ENCODE results near the gene TRIM7. TPM values are rescaled to one million over a fixed set of nuclear protein-coding genes. Genes with fewer than 3 reads are reported as not detected.

Gene TRIM7
- total RNA-seq, 1 donor from 2014 or later: 4.0 TPM

GRCh38 chr5:181224390-181225229, 19.6 kb upstream of the TRIM7 start:
- no peak for TF ChIP-seq CTCF (IDR thresholded peaks at IDR 0.05)
- Mint-ChIP-seq H3K4me1 (ENCODE audit: unreplicated experiment) (peaks cover 24% of the 10 kb centered on the region), H3K4me3 (ENCODE audit: unreplicated experiment) (peak overlapping the region; percentile 94), H3K36me3 (ENCODE audit: unreplicated experiment) (no peaks in the 10 kb centered on the region), H3K9me3 (ENCODE audit: unreplicated experiment) (no peaks in the 10 kb centered on the region), H3K27ac (ENCODE audit: unreplicated experiment) (peak overlapping the region; percentile 97), H3K27me3 (ENCODE audit: unreplicated experiment) (no peaks in the 10 kb centered on the region)
- no peak for DNase-seq (ENCODE audit: extremely low spot score, unreplicated experiment)

GRCh38 chr5:181223729-181224389, 18.9 kb upstream of the TRIM7 start:
- H3K36me3 Mint-ChIP-seq (ENCODE audit: unreplicated experiment): no peaks in the 10 kb centered on the region
- DNase-seq (ENCODE audit: extremely low spot score, unreplicated experiment): peak; percentile 86
- no peaks in the 10 kb centered on the region for H3K9me3 Mint-ChIP-seq (ENCODE audit: unreplicated experiment)

GRCh38 chr5:181223058-181223728, 18.2 kb upstream of the TRIM7 start, which contains the start of gene TRIM41:
Gene TRIM41, plus strand, starts transcription at chr5:181223281. Its CDS starts 719 bp downstream, at chr5:181224000.
- Mint-ChIP-seq H3K27ac (ENCODE audit: unreplicated experiment) (peak within 1 kb of the TSS; percentile 97), H3K36me3 (ENCODE audit: unreplicated experiment) (no peaks in the 10 kb centered on the region), H3K9me3 (ENCODE audit: unreplicated experiment) (no peaks in the 10 kb centered on the region), H3K4me3 (ENCODE audit: unreplicated experiment) (peak within 1 kb of the TSS; percentile 94), H3K27me3 (ENCODE audit: unreplicated experiment) (no peaks in the 10 kb centered on the region), H3K4me1 (ENCODE audit: unreplicated experiment) (peaks cover 27% of the 10 kb centered on the region)
- DNase-seq (ENCODE audit: extremely low spot score, unreplicated experiment): peak; percentile 99
- no peak for TF ChIP-seq CTCF (IDR thresholded peaks at IDR 0.05)

More at GRCh38 chr5:181223729-181224389, 18.9 kb upstream of the TRIM7 start:
- peaks cover 24% of the 10 kb centered on the region for H3K4me1 Mint-ChIP-seq (ENCODE audit: unreplicated experiment)
- no peaks in the 10 kb centered on the region for H3K27me3 Mint-ChIP-seq (ENCODE audit: unreplicated experiment)
- H3K27ac Mint-ChIP-seq (ENCODE audit: unreplicated experiment): peak overlapping the region; percentile 97
- H3K4me3 Mint-ChIP-seq (ENCODE audit: unreplicated experiment): peak overlapping the region; percentile 94
- TF ChIP-seq CTCF (IDR thresholded peaks at IDR 0.05): no peak

- DNase-seq (ENCODE audit: extremely low spot score, unreplicated experiment): no peak
- peak overlapping the region; percentile 97 for H3K27ac Mint-ChIP-seq (ENCODE audit: unreplicated experiment)
- peak overlapping the region; percentile 94 for H3K4me3 Mint-ChIP-seq (ENCODE audit: unreplicated experiment)
Observed at GRCh38 chr5:181222630-181223057, 17.6 kb upstream of the TRIM7 start.

More at GRCh38 chr5:181222630-181223057, 17.6 kb upstream of the TRIM7 start:
- Mint-ChIP-seq H3K4me1 (ENCODE audit: unreplicated experiment) (peaks cover 33% of the 10 kb centered on the region), H3K36me3 (ENCODE audit: unreplicated experiment) (no peaks in the 10 kb centered on the region), H3K27me3 (ENCODE audit: unreplicated experiment) (no peaks in the 10 kb centered on the region), H3K9me3 (ENCODE audit: unreplicated experiment) (no peaks in the 10 kb centered on the region)
- TF ChIP-seq CTCF (IDR thresholded peaks at IDR 0.05): no peak

All from osteocyte (in vitro differentiated cells).